TTC549 (cell line): ENCODE measurements around the gene LRG1.
"Not testable (repeated sequence)": the region's sequence is repeated elsewhere in the genome, so short reads cannot be mapped to it uniquely, and the experiment has no call there.

Experiments used
- FAIRE-seq: peaks from 2 replicates; lab custom pipeline; 2012; peaks lifted over from hg19 to GRCh38; lab: Jason Lieb, UNC

The LRG1 gene

DNA sequence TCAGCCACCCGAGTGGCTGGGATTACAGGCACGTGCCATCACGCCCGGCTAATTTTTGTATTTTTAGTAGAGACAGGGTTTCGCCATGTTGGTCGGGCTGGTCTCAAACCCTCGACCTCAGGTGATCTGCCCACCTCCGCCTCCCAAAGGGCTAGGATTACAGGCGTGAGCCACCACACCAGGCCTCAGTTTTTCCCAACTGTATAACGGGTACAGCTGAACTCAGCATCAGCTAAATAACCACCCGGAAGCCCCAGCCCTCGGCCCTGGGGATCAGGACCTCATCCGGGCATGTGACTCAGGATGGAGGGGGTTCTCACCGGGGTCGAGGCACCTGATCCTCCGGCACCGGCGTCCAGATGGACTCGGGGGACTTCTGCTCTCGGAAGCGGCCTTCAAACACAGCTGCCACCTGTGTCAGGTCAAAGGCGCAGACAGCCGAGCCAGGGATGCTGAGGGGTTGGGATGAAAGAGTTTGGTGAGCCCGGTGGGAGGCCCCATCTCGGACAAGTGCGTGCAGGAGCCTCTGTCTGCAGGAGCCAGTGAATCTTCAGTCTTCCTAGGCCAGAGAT lies 10.7 kb upstream of the LRG1 start:
- no peak for FAIRE-seq

DNA sequence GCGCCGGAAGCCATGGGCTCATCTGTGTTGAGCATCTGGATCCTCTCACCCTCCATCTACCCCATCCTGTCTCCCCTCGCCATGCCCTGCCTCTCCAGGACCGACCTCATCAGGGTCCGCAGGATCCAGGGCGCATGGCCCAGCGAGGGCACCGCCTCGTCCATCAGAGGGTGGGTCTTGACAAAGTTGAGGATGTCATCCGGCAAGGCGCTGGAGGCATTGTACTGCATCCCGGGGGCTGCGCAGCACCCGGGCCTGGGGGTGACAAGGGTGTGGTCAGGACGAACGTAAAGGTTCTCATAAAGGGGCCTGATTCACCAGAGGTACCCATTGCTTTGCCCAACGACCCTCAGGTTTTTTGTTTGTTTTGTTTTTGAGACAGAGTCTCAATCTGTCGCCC lies 10.2 kb upstream of the LRG1 start:
- FAIRE-seq: no peak

DNA sequence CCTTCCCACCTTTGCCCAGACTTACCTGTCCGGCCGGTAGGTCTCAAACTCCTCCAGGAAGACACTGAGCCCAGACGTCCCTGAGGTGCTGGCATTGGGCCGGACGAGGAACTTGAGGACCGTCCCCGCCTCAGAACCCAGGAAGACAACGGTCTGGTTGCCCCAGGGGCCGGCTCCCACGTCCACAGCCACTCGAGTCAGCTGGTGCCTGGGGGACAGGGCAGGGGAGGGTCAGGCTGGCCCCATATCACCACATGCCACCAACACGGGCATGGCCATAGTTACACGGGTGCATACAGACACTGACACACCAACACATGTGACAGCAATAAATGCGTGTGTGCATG lies 8.4 kb upstream of the LRG1 start:
- no peak for FAIRE-seq

DNA sequence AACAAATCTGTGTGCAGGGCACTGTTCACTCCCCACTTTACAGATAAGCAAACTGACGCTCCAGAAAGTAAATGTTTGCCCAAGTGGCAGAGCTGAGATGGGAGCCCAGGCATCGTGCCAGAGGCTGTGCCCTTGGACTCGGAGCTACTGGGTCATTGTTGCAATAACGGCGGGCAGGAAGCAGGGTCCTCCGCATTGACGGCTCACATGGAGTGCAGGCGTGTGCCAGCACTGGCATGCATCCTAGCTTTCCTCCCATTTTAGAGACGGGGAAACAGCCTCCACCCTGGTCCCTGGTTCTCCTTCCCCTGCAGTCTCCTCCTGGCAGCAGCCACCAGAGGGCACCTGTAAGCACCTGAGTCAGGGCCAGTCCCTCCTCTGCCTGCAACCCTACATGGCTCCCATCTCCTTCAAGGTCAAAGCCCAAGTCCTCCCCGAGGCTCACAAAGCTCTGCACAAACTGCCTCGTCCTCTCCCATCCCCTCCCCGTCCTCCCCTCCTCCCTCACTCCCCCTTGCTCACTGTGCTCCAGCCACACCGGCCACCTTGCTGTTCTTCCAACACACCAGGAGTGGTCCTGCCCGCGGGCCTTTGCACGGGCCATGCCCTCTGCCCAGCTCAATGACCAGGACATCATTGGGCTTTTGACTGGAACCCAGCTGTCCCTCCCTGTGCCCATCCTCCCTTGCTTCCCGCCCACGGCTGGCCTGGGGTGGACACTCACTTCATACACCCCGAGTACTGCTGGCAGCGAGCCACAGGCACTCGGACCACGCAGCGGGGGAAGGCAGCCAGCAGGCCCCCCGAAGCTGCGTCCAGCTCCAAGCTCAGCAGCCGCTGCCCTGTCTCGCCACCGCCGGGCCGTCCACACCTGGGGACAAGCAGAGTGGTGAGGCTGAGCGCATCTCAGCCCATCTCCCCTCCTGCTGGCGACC lies 7.7 kb upstream of the LRG1 start:
- FAIRE-seq: no peak

DNA sequence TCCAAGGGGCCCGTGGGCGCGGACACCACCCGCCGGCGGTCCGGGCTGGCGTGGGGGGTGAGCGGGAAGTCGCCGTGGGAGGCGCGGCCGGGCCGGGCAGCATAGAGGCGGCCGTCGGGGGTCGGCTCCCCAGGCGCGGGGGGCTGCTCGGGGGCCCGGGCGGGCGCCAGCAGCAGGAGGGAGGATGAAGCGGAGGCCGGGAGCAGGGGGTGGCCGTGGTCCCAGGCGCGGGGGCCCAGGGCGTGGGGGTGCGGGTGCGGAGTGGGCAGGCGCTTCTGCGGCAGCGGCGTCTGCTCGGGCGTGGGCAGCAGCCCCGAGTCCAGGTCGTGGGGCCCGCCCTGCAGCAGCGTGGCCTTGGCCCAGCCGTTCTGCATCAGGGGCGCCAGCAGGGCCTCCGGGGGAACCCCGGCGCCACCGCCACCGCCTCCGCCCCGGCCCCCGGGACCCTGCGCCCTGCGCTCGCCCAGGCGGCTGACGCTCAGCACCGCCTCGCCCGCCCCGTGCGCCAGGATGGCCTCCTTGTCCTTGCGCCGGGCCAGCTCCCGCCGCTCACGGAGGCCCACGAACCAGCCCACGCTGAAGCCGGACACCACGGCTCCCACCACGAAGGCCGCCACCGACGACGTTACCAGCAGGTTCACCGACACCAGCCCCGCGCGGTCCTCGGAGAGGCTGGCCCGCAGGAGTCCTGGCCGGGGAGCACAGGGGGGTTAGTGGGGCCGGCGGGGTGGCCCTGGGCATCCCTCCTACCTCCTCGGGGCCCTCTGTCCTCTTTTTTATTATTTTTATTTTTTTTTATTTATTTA lies 4.2 kb upstream of the LRG1 start:
- no peak for FAIRE-seq

DNA sequence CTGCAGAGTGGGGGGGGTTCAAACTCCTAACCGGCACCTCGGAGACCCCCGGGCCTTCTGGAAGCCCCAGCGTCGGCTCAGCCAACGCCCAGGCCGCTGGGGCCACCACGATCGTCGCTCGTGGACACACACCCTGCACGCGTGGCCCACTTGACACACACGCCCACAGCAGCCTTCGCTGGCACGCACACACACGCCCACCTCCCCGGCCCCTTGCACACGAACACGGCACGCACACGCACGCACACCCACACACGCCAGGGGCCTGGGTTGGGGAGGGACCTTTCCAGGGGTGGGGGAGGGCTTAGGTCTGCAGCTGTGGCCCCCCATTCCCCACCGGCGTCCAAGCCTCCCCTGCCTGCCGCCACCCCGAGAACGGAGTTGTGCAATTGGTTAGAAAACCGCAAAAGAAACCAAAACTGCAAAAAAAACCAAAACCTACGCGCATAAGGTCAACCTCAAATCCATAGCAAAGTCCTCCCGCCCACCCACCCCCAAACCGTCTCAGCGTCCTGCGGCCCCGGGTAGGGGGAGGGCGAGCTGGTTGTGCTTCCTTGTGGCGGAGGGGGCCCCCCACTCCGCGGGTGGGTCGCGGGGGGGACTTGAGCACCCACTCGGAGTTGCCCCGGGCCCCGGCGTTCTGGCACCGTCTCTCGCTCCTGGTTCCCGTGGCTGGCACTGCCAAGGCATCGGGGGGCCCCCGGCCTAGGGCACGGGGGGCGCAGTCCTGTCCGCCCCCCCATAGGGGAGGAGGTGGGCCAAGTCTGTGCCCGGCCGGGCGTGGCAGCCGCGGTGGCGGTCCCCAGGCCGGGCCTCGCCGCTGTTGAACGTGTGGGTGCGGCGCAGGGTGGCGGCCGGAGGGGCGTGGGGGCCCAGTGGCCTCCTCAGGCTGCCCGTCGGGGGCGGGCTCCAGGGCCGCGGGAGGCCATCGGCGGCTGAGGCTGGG lies 3.3 kb upstream of the LRG1 start:
- no peak for FAIRE-seq

DNA sequence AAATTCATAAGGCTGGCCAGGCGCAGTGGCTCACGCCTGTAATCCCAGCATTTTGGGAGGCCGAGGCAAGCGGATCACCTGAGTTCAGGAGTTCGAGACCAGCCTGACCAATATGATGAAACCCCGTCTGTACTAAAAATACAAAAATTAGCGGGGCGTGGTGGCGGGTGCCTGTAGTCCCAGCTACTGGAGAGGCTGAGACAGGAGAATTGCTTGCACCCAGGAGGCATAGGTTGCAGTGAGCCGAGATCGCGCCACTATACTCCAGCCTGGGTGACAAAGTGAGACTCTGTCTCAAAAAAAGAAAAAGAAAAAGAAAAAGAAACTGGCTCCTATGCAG lies 1.9 kb upstream of the LRG1 start:
- FAIRE-seq: not testable (repeated sequence)

DNA sequence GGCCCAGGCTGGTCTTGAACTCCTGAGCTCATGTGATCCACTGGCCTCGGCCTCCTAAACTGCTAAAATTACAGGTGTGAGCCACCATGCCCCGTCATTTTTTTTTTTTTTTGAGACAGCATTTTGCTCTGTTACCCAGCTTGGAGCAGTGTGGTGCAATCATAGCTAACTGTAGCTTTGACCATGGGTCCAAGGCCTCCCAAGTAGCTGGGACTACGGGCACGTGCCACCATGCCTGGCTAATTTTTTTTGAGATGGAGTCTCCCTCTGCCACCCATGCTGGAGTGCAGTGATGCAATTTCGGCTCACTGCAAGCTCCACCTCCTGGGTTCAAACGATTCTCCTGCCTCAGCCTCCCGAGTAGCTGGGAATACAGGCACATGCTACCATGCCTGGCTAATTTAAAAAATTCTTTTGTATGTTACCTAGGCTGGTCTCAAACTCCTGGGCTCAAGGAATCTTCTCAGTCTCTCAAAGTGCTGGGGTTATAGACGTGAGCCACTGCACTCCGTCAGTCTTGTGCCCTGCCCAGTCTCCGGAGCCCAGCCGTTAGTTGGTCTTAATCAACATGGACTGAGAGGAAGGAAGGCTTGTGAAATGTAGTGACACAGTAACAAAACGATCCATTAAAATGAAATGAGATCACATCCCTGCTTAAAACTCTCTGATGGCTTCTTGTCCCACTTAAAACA lies 1.4 kb upstream of the LRG1 start:
- FAIRE-seq: no peak

DNA sequence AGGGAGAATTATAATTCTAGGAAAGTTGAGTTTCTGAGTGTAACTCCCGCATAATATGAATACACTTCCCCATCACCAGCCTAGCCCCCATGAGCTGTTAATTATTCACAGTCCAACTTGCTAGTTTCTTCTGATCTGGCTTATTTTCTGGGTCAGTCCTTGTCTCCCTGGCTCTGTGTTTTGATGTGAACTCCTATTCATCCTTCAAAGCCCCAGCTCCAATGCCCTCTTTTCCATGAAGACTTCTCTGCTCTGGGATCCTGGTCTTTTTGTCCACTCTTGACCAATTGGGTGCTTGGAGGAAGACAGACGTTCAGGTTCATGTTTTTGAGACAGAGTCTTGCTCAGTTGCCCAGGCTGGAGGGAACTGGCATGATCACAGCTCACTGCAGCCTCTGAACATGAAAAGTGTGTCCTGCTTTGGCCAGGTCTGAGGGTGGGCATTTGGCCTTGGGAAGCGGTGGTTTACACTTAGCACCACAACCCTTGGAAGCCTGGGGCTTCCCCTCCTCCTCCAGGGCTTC lies 605 bp downstream of the LRG1 start:
- no peak for FAIRE-seq

DNA sequence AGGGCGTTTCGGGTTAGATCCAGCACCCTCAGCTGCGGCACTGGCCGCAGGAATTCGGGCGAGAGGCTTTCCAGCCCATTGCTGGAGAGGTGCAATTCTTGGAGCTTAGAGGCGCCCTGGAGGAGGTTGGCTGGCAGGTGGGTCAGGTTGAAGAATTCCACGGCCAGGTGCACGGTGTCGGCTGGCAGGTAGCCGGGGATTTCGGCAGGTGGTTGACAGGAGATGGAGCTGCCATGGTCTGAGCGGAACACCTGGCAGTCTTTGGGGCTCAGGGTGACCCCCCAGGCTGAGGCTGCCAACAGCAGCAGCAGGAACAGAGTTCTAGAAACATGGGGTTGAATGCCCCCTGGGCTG lies 1.3 kb downstream of the LRG1 start:
- FAIRE-seq: no peak

DNA sequence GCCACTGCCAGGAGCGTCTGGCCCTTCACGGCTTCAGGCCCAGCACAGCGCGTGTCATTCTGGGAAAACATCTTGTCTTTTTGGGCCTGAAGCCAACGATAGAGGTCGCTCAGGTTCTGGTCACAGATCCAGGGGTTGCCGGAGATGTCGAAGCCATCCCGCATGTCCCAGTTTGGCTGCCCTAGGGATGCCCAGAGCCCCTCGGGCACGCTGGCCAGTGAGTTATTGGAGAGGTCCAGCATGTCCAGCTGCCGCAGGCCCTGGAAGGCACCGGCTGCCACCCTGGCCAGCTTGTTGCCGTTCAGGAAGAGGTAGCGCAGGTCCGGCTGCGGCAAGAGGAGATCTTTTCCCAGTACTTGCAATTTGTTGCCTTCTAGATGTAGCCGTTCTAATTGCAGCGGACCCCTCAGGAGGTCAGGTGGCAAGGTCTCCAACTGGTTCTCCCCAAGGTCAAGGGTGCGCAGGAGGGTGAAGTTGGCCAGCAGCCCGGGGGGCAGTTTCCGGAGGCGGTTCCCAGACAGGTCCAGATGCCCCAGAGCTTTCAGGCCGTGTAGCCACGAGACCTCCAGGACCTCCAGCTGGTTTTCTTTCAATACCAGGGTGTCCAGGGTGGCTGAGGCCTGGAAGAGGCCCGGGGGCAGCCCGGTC lies 1.8 kb downstream of the LRG1 start:
- FAIRE-seq: no peak

DNA sequence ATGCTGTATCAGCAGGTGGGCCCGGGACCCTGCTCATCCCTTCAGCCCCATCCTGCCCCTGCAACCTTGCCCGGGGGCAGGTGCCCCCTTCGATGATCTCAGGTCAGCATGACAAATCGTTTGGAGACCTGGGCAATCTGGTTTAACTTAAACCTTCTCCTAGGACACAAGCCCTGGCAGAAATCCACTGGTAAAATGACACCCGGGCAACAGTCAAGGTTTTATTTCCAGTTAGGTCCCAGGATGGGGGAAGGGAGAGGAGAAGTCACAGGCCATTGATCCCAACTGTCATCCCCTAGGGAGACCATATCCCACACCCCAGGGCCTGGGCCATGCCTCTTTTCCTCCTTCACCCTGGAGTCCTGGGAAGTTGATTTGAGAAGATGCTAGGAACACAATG lies 3.0 kb downstream of the LRG1 start:
- FAIRE-seq: no peak

DNA sequence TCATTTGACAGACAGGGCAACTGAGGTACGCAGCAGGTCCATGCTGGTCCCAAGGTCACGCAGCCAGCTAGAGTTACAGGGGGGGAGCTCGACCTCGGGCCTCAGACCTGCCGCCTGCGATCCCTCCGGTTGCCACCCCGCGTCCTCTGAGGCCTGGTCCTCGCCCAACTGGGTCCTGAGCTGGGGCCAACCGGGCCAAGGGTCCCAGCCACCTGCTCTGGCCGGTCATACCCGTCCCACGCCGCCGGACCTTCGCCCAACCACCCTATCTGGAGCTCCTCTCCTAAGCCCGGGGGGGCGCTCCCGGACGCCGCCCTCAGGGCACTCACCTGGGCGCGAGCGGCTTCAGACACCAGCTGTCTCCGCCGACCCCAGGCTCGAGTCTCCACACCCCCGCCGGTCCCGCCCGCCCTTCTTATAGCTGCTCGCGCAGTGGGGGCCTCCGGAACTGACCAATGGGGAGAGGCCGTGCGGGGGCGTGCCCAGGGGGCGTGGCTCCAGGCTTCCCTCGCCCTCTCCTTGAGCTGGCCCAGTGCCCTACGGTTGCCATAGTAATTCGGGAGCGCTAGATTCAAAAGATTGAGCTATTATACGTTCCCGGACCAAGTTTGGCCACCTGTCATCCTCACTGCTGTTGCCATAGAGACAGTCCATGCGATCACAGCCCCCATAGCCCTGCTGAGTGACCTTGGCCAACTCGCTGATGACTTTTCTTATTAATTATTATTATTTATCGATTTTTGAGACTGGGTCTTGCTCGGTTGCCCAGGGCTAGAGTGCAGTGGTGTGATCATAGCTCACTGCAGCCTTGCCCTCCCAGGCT lies 4.8 kb downstream of the LRG1 start, which contains the start of gene PLIN5:
Gene PLIN5, minus strand, starts transcription at position 389 of the 823 bp plus-strand sequence. CDS start 1,150 bp downstream, outside the sequence.
- no peak for FAIRE-seq

DNA sequence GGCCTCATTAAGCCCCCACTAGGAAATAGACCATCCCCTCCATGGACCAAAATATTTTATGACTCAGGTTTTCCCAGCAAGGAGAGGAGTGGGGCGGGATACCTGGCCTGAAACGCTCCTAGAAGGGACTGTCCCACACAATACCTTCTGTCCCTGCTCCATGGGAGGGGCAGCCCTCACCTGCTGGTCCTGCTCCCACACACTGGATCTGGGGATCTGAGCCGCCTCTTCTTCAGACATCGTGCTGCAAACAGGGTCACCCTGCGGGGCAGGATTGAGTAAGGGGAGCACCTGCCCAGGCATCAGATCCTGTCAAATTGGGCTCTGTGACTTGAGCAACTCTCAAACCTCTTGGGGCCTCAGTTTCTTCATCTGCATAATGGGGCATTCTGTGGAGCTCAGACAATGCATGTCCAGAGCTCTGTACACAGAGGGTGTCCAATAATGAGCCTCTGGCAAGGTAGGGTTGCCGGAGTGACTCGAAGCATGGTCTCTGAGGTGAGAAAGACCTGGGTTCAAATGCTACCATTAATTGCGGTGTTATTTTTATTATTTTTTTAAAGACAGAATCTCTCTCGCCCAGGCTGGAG lies 5.9 kb downstream of the LRG1 start:
- no peak for FAIRE-seq

DNA sequence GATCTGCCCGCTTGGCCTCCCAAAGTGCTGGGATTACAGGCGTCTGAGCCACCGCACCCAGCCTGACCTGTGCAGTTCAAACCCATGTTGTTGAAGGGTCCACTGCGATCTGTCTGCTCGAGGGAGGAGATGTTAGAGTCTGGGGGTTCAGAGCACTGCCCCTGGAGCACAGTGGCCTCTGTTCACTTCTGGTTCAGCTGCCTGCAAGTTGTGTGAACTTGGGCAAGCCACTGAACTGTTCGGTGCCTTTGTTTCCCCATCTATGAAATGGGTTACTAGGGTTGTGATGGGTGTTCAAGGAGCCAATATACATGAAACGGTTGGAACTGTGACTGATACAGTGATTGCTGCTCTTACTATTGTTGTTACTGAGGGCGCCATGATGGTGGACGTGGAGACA lies 6.5 kb downstream of the LRG1 start:
- FAIRE-seq: no peak

DNA sequence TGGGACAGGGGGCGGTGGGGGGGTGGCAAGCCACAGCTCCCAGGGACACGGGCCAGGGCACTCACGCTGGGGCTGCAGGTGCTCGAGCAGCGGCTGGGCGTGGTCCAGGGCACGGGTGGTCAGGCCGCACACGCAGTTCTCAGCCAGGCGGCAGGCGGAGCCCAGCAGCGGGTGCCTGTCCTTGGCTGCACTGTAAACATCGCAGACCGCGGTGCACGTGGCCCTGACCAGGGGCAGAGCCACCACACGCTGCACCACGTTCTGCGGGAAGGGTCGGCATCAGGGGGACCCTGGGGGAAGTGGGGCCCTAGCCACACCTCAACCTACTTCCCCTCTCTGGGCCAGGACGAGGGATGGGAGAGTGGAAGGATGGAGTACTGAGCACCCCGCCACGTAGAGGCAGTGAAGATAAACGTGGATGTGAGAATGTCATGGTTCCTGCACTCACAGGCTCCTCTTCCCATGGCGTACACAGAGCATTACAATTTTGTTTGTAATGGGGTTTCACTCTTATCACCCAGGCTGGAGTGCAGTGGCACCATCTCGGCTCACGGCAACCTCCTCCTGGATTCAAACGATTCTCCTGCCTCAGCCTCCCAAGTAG lies 8.2 kb downstream of the LRG1 start:
- FAIRE-seq: no peak

DNA sequence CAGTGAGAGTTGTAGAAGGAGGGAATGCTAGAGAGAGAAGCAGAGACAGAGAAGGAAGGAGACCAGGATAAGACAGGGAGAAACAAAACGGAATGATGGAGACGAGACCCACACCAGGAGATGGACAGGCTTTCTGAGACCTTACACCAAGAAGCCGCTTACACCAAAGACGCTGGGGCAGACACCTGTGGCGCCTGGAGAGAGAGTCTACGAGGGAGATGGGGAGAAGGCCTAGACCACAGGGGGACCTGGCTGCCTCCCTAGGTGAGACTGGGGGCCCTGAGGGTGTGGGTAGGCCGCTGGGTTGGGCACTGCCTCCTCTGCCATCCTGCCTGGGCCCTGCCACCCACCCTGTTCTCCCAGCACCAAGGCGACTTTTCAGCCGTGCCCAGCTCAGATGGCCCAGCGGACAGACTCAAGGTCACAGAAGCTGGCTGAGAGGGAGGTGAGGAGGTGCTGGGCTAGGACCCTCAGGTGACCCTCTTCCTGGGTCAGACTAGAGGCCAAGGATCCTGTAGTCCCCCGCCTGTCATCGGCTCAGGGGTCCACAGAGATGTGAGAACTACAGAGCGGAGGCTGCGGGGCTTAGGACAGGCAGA lies 9.8 kb downstream of the LRG1 start:
- no peak for FAIRE-seq

DNA sequence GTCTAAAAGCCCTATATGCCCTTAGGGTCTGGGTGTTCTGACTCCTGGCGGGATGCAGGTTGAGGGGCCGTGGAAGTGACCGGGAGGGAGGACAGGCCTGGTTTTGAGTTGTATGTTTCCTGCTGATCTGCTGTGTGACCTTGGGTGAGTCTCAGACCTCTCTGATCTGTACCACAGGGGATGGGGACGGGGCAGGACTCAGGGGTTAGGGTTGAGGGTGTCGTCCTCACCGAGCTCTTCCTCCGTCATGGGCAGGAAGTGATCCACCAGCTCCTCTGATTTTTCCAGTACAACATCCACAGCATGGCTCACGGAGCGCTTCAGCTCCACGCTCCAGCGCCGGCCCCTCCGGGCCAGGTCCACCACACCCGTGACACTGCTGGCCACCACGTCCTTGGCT lies 11.0 kb downstream of the LRG1 start:
- FAIRE-seq: no peak

DNA sequence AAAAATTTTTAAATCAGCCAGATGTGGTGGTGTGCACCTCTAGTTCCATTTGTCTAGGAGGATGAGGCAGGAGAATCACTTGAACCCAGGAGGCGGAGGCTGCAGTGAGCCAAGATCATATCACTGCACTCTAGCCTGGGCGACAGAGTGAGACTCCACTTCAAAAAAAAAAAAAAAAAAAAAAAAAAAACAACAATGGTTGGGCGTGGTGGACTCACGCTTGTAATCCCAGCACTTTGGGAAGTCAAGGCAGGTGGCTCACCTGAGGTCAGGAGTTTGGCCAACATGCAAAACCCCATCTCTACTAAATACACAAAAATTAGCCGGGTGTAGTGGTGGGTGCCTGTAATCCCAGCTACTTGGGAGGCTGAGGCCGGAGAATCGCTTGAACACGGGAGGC lies 12.5 kb downstream of the LRG1 start:
- FAIRE-seq: not testable (repeated sequence)
